ENCODE measurements around the gene CACNB2. TPM values are rescaled to one million over a fixed set of nuclear protein-coding genes. Genes with fewer than 3 reads are reported as not detected.
"Not testable (repeated sequence)": the region's sequence is repeated elsewhere in the genome, so short reads cannot be mapped to it uniquely, and the experiment has no call there.

Gene CACNB2
- total RNA-seq, 1 donor = 2.1 TPM

GRCh38 chr10:18142151-18142550 lies 1.9 kb downstream of the CACNB2 start:
- TF ChIP-seq CTCF (IDR thresholded peaks at IDR 0.05; ENCODE audit: insufficient read depth, low read length) = no peak
- no peak overlapping the region for H3K4me3 ChIP-seq (ENCODE audit: low read depth, low read length)
- DNase-seq (ENCODE audit: low read depth) = peak; percentile 46

DNA sequence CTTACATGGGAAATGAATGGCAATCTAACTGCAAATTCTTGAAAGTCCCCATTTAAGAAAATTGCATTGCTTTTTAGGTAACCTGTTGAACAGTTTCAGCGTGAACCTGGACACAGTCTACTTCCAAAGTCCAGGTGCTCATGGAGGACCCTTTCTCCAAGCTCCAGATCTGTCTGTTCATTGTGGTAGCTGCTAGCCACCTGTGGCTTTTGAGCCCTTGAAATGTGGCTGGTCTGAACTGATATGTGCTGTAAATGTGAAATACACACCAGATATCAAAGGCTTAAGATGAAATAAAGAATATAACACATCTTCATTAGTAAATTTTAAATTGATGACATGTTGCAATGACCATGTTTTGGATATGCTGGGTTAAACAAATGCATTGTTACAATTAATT lies 4.2 kb downstream of the CACNB2 start:
- DNase-seq (ENCODE audit: low read depth) = no peak
- TF ChIP-seq CTCF (IDR thresholded peaks at IDR 0.05; ENCODE audit: insufficient read depth, low read length) = no peak
- no peak overlapping the region for H3K4me3 ChIP-seq (ENCODE audit: low read depth, low read length)

DNA sequence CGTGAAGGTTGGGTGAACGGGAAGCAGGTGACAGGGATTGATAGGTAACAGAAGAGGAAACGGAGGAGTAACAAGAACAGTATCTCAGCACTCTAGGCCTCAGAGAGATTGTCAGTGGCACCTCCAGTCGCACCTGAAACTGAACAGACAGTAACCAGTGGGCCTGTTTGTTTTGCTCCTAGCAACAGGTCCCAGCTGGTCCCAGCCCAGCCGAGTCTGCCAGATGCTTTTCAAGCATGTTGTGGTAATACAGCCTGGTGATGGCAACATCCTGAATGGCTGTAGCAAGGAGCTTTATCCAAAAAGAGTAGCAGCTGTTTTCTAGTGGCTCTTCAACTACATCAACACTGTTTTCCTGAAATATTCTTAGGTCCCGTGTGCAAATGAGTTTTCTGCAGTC lies 4.7 kb downstream of the CACNB2 start:
- peak; percentile 54 for DNase-seq (ENCODE audit: low read depth)
- no peak overlapping the region for H3K4me3 ChIP-seq (ENCODE audit: low read depth, low read length)
- TF ChIP-seq CTCF (IDR thresholded peaks at IDR 0.05; ENCODE audit: insufficient read depth, low read length) = no peak

- no peak overlapping the region for H3K4me3 ChIP-seq (ENCODE audit: low read depth, low read length)
- DNase-seq (ENCODE audit: low read depth) = peak; percentile 79
- TF ChIP-seq CTCF (IDR thresholded peaks at IDR 0.05; ENCODE audit: insufficient read depth, low read length) = no peak
Observed at GRCh38 chr10:18145652-18146051, 5.4 kb downstream of the CACNB2 start.

GRCh38 chr10:18149196-18149800 lies 9.1 kb downstream of the CACNB2 start:
- TF ChIP-seq CTCF (IDR thresholded peaks at IDR 0.05; ENCODE audit: insufficient read depth, low read length) = no peak
- H3K4me3 ChIP-seq (ENCODE audit: low read depth, low read length) = no peak overlapping the region
- DNase-seq (ENCODE audit: low read depth) = no peak

- no peak for DNase-seq (ENCODE audit: low read depth)
- no peak overlapping the region for H3K4me3 ChIP-seq (ENCODE audit: low read depth, low read length)
- TF ChIP-seq CTCF (IDR thresholded peaks at IDR 0.05; ENCODE audit: insufficient read depth, low read length) = no peak
Observed at GRCh38 chr10:18151356-18151890, 11.2 kb downstream of the CACNB2 start.

DNA sequence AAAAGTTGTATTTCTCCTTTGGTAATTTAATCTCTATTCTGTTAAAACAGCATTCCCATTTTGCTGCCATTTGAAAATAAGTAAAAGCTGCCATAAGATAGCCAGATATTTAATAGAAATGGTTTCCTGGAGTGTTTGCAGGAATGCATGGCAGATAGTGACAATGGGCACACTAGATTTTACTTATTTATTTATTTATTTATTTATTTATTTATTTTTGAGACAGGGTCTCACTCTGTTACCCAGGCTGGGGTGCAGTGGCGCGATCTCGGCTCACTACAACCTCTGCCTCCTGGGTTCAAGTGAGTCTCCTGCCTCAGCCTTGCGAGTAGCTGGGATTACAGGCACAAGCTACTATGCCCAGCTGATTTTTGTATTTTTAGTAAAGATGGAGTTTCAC lies 13.2 kb downstream of the CACNB2 start:
- DNase-seq (ENCODE audit: low read depth); H3K4me3 ChIP-seq (ENCODE audit: low read depth, low read length): not testable (repeated sequence)

All from fibroblast of the aortic adventitia (primary cell).